ENCODE results near the gene SLC38A11.

DNA sequence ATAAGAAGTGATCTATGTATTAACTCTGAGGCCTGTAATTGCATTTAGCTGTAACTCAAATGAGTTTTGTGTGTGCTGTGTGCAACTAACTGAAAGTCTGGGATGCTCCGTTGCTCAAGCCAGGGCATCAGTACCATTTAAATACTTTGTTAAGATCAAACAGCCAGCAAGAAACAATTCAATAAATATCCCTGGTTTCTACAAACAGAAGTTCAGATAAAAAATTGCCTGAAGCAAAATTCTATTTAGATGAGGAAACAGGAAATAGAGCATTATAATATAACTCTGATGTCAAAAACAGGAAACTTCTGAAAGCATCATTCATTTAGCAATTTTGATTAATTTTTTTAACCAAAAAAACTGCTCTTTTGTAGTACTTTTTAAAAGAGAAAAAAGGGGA lies 18.9 kb upstream of the SLC38A11 start:
- no peak for TF ChIP-seq CTCF (IDR thresholded peaks at IDR 0.05 in 2 of 3, conservative IDR thresholded peaks at IDR 0.05 in 1 of 3; ENCODE audit: borderline replicate concordance in 1 of 3, insufficient read depth in 1 of 3, low read depth in 2 of 3, low read length in 2 of 3)
- no peak for TF ChIP-seq CEBPB (IDR thresholded peaks at IDR 0.05; ENCODE audit: low read depth)
- TF ChIP-seq EZH2 (IDR thresholded peaks at IDR 0.05): no peak
- no peak for TF ChIP-seq MAX (IDR thresholded peaks at IDR 0.05)
- no peak for TF ChIP-seq SP1 (IDR thresholded peaks at IDR 0.05; ENCODE audit: low read depth)
- TF ChIP-seq REST (IDR thresholded peaks at IDR 0.05; ENCODE audit: low read depth): no peak
- TF ChIP-seq POLR2A (IDR thresholded peaks at IDR 0.05; ENCODE audit: borderline replicate concordance, extremely low read depth, insufficient read depth, insufficient read length): no peak
- TF ChIP-seq JUND (IDR thresholded peaks at IDR 0.05): no peak
- TF ChIP-seq ATF3 (IDR thresholded peaks at IDR 0.05): no peak
- no peak for TF ChIP-seq YY1 (IDR thresholded peaks at IDR 0.05; ENCODE audit: extremely low read depth, insufficient replicate concordance, low read depth, low read length)

Data from HCT116 (cell line).